Raji (cell line): ENCODE data around the gene EYS.

Experiments
- POLR2A ChIP-seq: IDR thresholded peaks from 2 replicates; pipeline ENCODE4 v1.6.1; 2011; ENCODE audit warnings: low read depth, low read length, control low read depth; ENCODE audit not compliant: insufficient read depth

EYS gene

DNA sequence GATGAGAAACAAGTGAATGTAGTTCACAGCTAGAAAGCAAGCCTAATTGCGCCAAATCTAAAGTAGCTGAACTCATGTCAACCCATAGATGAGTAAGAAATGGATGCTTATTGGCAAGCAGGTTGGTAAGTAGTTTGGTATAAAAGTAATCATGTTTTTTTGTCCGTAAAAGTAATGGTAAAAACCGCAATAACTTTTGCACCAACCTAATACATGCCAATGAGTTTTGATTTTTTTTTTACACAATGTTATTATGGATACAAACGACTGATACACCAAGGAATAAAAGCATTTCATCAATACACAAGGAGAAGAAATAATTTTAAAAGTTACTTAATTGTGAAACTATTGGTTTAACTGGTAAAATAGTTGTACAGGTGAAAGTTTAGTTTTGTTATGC is 977.5 kb downstream of the EYS start:
- no peak for TF ChIP-seq POLR2A

DNA sequence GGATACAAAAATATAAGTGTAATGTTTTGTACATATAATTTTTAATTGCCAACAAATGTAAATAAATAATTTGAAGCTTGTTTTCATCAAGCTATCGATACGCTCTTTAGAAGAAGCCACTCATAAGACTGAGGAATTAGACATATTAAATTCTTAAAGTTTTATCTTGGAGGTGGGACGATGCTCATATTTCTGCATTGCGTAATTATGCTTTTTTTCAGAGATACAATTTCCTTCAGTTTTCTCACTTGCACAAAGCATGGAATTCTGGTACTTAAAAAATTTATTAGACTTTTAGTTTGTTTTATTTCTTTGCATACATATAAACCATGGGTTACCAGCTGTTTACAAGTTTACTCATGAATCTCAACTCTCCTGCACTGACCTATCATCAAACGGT is 980.0 kb downstream of the EYS start:
- no peak for TF ChIP-seq POLR2A

DNA sequence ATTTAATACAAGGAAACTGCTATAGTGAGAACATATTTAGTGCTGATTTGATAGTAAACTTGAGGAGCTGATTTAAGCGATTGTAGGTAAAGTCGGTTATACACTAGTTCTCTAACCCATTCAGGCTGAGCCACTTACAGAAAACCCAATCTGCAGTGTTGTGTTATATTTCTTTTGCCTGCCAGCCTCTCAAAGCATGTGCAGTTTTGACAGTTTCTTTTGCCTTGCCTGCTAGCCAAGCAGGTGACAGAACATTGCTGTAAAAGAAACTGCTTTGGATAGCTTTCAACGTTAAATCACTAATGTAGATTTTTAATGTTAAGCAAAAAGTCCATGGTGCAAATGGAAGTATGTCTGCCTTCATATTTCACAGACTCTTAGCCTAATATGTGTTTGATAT is 982.9 kb downstream of the EYS start:
- TF ChIP-seq POLR2A: no peak

DNA sequence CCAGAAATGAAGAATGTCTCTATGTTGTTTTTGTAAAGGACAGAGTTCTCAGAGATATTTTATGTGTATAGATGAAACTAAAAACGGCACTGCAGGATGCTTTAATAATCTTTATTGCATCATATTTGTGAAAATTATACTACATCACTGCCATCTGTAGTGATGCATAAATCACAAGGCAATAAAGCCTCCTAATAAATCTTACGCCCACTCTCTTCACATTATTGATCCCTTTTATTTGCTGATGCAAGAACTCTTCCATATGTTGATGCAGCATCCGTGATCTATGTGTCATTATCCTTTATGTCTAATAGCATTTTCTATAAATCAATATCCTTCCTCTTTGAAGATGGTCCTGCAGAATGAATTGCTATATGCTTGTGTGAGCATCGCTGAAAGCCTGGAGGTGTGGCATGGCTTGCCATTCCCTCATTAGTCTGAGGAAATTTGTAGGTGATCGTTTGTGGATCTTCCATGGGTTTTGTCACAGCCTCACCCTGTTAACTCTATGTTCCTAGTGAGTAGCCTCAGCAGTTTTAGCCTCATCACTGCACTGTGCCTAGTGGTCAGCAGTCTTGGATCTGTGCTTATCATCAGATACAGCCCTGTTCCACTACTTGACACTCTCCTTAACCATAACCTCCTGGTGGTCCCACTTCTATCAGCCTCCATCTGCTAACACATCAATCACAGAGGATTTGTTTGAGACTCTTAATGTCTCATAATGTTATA is 983.5 kb downstream of the EYS start:
- TF ChIP-seq POLR2A: no peak

DNA sequence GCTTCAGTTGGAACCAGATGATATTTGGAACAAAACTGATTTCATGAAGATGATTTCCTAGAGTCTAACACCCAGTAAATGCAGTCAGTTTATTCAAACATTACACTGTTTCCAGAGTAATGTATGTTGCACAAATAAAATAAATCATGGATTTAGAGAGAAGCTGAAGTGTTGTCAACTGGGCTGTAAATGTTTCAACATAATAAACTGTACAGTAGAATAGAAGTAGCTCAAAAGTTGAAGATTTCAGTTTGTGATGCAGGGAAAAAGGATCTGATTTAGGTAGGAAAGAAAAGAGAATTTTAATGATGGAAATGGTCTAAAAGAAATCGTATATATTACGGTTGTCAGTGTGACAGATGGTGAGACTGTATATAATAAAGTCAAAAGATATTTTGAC is 985.2 kb downstream of the EYS start:
- no peak for TF ChIP-seq POLR2A

DNA sequence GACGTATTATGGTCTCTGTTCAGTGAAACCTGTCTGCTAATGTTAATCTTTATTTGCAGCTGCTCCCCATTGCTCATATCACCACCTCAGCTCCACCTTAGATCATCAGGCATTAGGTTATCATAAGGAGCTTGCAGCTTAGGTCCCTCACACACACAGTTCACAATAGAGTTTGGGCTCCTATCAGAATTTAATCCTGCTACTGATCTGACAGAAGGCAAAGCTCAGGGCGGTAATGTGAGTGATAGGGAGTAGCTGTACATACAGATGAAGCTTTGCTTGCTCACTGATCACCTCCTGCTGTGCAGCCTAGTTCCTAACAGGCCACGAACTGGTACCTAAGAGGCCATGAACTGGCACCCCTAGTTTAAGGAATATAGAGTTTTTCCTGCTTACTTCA is 989.7 kb downstream of the EYS start:
- no peak for TF ChIP-seq POLR2A

DNA sequence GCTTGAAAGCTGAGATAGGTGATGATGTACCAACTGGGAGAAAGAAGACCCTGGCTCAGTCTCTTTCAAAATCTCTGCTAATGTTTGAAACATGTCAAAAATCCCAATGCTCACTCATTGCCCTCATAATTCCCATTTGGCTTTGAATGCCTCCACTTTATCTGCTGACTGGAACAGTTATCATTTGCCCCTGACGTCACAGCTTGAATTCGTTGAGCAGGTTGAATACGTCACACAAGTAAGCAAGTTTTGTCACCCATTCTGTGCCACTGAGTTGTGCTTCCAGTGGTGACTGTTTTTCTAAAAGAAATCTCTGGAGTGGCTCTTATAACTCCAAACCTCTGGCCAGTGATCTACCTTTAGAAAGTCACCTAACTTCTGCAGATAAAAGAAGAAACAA is 991.4 kb downstream of the EYS start:
- TF ChIP-seq POLR2A: no peak

DNA sequence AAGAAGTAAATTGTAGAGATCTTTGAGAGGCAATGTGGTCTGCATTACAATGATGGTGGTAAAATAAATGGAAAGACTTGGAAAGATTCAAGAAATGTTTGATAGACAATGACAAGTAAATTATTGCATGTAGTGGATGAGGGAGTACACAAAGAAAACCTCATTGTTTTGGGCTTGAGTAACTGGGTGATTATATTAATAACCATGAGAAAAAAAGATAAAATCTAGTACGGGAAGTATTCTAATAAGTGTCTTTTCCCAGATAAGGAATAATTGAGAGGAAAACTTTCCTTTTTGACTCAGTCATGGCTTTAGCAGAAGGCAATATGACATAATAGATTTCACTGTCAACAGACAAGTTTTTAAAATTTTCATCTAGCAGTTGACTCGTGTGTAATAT is 993.0 kb downstream of the EYS start:
- no peak for TF ChIP-seq POLR2A

DNA sequence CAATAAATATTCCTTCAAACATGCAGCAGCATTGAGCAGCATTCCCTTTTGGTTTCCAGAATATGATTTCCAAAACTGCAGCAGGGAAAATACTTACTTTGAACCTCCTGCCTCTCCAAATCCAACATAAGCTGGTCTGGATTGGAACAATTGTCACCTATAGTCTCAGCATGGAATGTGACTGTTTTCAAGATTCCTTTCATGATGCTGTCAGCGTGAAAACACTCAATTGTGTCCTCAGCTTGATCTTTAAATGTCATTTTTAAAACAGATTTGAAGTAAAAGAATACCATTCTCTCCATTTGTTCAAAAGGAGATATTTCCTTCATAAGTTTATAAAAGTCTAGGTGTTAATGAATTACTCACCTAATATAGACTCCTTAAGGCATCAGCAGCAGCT is 993.9 kb downstream of the EYS start:
- no peak for TF ChIP-seq POLR2A

DNA sequence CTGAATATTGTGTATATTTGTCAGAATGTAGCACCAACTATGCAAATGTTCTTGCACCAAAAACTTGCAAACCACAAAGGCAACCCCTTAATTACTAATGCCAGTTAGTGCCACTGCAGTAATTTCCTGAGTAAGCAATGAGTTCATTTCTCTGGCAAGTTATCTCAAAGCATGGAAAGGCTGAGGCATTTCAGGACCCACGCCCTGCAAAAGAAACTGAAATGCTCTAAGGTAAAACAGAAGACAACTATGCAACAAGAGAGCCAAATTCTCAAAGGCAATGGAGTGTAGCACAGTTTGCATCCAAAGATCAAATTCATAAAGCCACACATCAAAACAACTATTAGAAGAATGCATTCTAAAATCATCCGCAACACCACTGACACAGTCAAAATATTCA is 994.4 kb downstream of the EYS start:
- TF ChIP-seq POLR2A: no peak

DNA sequence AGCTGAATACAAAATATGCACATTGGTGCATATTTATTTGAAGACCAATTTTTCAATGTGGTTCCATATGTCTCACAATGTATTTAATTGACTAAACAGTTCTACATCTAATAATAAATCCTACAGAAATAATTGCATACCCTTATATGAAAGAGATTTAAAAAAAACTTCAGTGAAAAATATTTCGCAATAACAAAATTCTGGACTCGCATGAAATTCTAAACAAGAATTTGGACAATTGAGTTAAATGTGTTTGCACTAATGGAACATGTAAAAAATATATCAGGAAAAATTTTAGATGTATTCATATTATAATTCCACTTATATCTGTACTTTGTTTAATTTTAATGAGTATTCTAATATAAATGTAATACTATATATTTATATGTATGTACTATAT is 1003.1 kb downstream of the EYS start:
- TF ChIP-seq POLR2A: no peak

DNA sequence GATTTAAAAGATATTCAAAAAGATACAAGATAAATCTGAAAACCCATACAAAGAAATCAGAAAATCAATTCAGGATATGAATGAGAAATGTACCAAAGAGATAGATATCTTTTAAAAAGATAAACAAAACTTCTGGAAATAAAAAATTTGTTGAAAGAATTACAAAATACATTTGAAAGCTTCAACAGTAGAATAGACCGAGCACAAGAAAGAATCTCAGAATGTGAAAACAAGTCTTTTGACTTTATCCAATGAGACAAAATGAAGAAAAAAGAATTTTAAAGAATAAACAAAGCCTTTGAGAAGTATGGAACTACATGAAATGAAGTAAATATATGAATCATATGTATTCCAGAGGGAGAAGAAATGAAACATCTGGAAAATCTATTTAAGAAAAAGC is 1011.0 kb downstream of the EYS start:
- no peak for TF ChIP-seq POLR2A

DNA sequence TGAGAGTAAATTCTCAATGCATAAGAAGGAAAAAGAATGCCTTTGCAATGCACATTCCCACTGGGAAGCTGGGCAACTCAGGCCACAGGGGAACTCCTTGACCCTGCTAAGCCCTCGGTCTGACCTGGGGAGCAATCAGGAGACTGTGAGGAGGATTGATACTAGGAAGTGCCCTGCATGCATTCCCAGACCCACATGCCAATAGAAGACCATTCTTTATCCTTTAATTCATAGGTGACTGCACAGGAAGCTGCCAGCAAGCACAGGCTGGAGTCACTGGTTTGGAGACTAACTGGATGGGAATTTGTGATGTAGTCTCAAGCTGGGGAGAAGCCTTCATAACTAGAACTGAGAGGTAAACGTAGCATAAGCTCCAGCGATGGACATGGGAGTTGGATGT is 1012.7 kb downstream of the EYS start:
- TF ChIP-seq POLR2A: no peak

DNA sequence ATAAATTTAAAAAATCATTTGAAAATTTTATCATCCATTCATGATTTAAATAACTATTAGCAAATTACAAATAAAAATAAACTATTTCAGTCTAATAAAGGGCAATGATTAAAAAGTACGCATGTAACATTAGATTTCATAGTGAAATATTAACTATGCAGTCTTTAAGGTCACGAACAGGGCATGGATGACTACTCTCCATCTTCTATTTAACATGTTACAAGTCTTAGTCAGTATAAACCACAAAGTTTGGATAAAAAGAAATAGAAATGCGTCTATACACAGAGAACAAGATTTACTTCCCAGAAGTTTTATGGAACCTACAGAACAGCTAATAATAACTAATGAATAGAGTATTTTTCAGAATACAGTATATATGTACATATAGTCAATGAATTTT is 1016.0 kb downstream of the EYS start:
- TF ChIP-seq POLR2A: no peak

DNA sequence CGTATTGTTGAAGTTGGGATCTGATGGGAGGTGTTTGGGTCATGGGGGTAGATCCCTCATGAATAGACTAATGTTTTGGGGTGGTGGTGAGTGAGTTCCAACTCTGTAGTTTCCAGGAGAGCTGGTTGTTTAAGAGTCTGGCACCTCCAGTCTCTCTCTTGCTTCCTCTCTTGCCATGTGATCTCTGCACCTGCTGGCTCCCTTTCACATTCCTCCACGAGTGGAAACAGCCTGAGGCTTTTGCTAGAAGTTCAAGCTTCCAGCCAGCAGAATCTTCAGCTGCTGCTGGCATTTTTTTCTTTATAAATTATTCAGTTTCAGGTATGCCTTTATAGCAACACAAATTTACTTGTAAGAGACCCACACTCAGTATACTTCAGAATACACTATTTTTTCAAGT is 1021.6 kb downstream of the EYS start:
- TF ChIP-seq POLR2A: no peak

DNA sequence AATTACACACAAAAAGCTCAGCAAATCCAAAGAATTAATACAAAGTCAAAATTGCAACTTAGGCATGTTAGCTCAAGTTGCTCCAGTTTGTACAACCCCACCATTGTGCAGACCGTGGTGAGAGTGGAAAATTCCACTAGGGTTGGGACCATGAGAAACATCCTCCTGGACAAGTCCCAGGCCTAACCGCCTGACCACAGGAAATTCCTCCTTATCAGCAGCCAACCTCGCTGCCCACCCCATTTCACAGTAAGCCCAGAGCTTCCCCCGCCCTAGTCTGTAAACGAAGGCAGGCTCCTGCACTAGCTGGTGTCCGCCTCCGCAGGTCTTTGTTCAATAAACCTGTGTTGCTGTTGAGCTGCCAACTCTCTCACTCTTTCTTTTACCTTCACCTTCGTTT is 1023.3 kb downstream of the EYS start:
- TF ChIP-seq POLR2A: no peak

DNA sequence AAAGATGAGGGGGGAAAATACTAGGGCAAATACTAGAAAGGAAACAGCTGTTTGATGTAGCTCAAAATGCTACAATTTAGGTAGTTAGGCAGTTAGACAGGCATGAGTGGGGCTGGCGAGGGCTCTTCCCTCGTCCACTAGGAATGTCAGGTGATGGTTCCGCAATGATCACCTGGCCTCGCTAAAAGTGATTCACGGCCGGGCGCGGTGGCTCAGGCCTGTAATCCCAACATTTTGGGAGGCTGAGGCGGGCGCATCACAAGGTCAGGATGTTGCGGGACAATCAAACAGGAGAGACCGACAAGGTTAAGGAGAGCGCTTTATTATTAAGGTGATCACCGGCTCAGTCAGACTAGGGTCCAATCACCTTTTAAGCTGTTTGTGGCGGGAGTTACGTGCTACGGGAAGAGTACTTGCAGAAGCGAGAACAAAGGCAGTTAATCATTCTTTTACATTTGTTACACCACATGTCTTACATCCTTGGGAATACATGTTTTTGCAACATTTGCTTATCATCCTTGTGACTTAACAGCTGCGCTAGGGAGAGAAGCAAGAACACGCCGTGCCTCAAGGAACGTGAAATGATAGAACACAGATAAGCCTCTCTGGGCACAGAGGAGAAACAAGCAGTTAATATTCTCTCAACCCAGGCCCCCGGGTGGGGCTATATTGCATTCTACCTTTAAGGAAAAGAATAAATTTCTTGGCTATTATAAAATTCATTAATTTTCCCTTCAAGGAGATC is 1025.4 kb downstream of the EYS start:
- no peak for TF ChIP-seq POLR2A
